GM21423 (cell line): ENCODE results near the gene FGF19.

Experiments used
- ATAC-seq: cut with Tn5 transposase; IDR thresholded peaks from one replicate; pipeline ENCODE4 v1.9.1; 2021; ENCODE audit warnings: mild to moderate bottlenecking, moderate library complexity; ENCODE audit not compliant: unreplicated experiment

Gene FGF19

GRCh38 chr11:69674267-69674885, 29.4 kb downstream of the FGF19 start:
- no peak for ATAC-seq

GRCh38 chr11:69671734-69672465, 31.9 kb downstream of the FGF19 start:
- no peak for ATAC-seq

GRCh38 chr11:69670158-69670845, 33.5 kb downstream of the FGF19 start:
- no peak for ATAC-seq

- no peak for ATAC-seq
Observed at GRCh38 chr11:69669486-69669885, 34.3 kb downstream of the FGF19 start.

GRCh38 chr11:69667619-69668604, 35.9 kb downstream of the FGF19 start:
- no peak for ATAC-seq

GRCh38 chr11:69666752-69667536, 36.9 kb downstream of the FGF19 start:
- ATAC-seq, result no peak

- no peak for ATAC-seq
Observed at GRCh38 chr11:69666261-69666660, 37.6 kb downstream of the FGF19 start.

GRCh38 chr11:69665669-69666068, 38.2 kb downstream of the FGF19 start:
- no peak for ATAC-seq

GRCh38 chr11:69664901-69665300, 38.9 kb downstream of the FGF19 start:
- no peak for ATAC-seq

GRCh38 chr11:69664103-69664775, 39.6 kb downstream of the FGF19 start:
- ATAC-seq, result no peak

- ATAC-seq, result no peak
Observed at GRCh38 chr11:69663326-69663725, 40.5 kb downstream of the FGF19 start.

- no peak for ATAC-seq
Observed at GRCh38 chr11:69662806-69663205, 41.0 kb downstream of the FGF19 start.

GRCh38 chr11:69662021-69662698, 41.7 kb downstream of the FGF19 start:
- no peak for ATAC-seq

GRCh38 chr11:69661413-69661715, 42.5 kb downstream of the FGF19 start:
- ATAC-seq, result no peak

GRCh38 chr11:69660001-69660500, 43.8 kb downstream of the FGF19 start:
- no peak for ATAC-seq

GRCh38 chr11:69659591-69659990, 44.2 kb downstream of the FGF19 start:
- no peak for ATAC-seq

GRCh38 chr11:69658626-69659450, 45.0 kb downstream of the FGF19 start:
- no peak for ATAC-seq
